Measurements from ENCODE around the gene SCN4A. TPM values are rescaled to one million over a fixed set of nuclear protein-coding genes. Genes with fewer than 3 reads are reported as not detected.

SCN4A gene
- total and polyA plus RNA-seq, 2 of the 13 experiments (the other 11 are each of a cell fraction or from before 2014, with no cell fraction given): 0.02 to 0.03 TPM

DNA sequence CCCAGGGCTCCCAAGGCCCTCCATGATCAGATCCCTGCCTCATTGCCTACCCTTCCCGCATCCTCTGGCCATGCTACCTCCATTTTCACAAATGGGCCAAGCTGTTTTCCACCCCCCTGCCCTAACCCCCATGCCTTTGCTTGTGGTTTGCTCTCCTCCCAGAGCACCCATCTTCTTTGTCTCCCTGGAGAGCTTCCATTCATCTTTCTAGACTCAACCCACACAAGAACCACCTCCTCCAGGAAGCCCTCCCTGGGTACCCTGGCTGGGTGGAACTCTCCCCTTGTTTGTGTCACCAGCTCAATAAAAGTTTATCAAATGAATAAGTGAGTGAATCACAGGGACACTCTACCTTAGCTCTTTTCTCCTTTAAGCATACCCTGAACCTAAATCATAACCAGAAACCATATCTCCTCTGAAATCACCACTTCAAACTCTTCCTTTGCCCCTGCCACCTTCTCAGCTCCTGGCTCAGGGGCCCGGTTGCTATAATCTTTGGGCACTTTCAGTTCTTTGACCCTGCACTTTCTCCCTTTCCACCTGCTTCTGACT lies 2.9 kb upstream of the SCN4A start:
- H3K4me1 ChIP-seq (ENCODE audit: insufficient read depth, low read length): peaks cover 14% of the 10 kb centered on the region
- H4K20me1 ChIP-seq (ENCODE audit: insufficient read depth, low read length): no peaks in the 10 kb centered on the region
- no TSS peak for BruUV-seq (replicated peaks)
- no peak overlapping the region for H2AFZ ChIP-seq (ENCODE audit: low read length)
- no peak overlapping the region for H3K4me2 ChIP-seq (ENCODE audit: low read depth, low read length)
- DNase-seq (ENCODE audit: low spot score) (no peak), ATAC-seq (no peak), FAIRE-seq (no peak)
- no peak overlapping the region for H3K4me3 ChIP-seq (replicated peaks in 1 of 3; ENCODE audit: insufficient read depth in 1 of 3, low read depth in 2 of 3, low read length in 3 of 3)
- no peaks in the 10 kb centered on the region for H3K79me2 ChIP-seq (ENCODE audit: insufficient read depth, low read length)
- in situ Hi-C loops (cut with HindIII; ENCODE audit: extremely low pct_ligation_motif_present, low pct_unique_long_range_greater_than_20kb) (no loop called here), intact Hi-C loops (cut with micrococcal nuclease; ENCODE audit: unreplicated experiment) (no loop called here)
- H3K27ac ChIP-seq (ENCODE audit: extremely low read length, insufficient read depth, low read length): no peak overlapping the region
- H3K27me3 ChIP-seq (ENCODE audit: control insufficient read depth in 1 of 2, insufficient read depth in 2 of 2, low read length in 2 of 2): peaks cover 13 to 67% of the 10 kb centered on the region in 2 experiments; a peak in 4 of 5 replicates
- no peak overlapping the region for H3K9ac ChIP-seq (ENCODE audit: insufficient read depth, low read depth, low read length)
- CTCF ChIA-PET (ENCODE audit: low intra/inter-chr PET ratio, low total read pairs): no interaction called here
- no peaks in the 10 kb centered on the region for H3K36me3 ChIP-seq (replicated peaks in 1 of 2; ENCODE audit: control insufficient read depth in 1 of 2, insufficient read depth in 2 of 2, low read length in 2 of 2)
- WGBS (ENCODE audit: low lambda C conversion rate): 5% methylated on average over 2 of the region's 2 CpGs
- TF ChIP-seq, protein P1, sequence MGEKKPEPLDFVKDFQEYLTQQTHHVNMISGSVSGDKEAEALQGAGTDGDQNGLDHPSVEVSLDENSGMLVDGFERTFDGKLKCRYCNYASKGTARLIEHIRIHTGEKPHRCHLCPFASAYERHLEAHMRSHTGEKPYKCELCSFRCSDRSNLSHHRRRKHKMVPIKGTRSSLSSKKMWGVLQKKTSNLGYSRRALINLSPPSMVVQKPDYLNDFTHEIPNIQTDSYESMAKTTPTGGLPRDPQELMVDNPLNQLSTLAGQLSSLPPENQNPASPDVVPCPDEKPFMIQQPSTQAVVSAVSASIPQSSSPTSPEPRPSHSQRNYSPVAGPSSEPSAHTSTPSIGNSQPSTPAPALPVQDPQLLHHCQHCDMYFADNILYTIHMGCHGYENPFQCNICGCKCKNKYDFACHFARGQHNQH (CRISPR knock-in tag; IDR thresholded peaks at IDR 0.05): no peak
- no peak for TF ChIP-seq GLMP (CRISPR knock-in tag; IDR thresholded peaks at IDR 0.05; ENCODE audit: borderline replicate concordance)
- no peak for TF ChIP-seq SOX5 (CRISPR knock-in tag; IDR thresholded peaks at IDR 0.05; ENCODE audit: borderline replicate concordance)
- TF ChIP-seq PAX8 (CRISPR knock-in tag; IDR thresholded peaks at IDR 0.05; ENCODE audit: borderline replicate concordance): no peak
- no peak for TF ChIP-seq ZNF17 (CRISPR knock-in tag; IDR thresholded peaks at IDR 0.05)
- TF ChIP-seq MBNL3 (CRISPR knock-in tag; conservative IDR thresholded peaks at IDR 0.05): no peak
- POLR2A ChIA-PET: no interaction called here
- no peaks in the 10 kb centered on the region for H3K9me3 ChIP-seq (ENCODE audit: low read length)

All from HepG2 (cell line).